ENCODE results near the gene EIF2B2. TPM values are rescaled to one million over a fixed set of nuclear protein-coding genes. Genes with fewer than 3 reads are reported as not detected.

EIF2B2 gene
- total and polyA plus RNA-seq, 10 of the 15 experiments (the other 5 are each of a cell fraction or from before 2014, with no cell fraction given): 17.4 to 168 (median 65.5) TPM

- no peaks in the 10 kb centered on the region for H4K20me1 ChIP-seq (ENCODE audit: control insufficient read depth, insufficient read depth)
- CTCF ChIA-PET: no interaction called here
- ATAC-seq: no peak
- no peaks in the 10 kb centered on the region for H3K36me3 ChIP-seq (ENCODE audit: control insufficient read depth in 2 of 2, insufficient read depth in 2 of 2, low read length in 1 of 2)
- WGBS (ENCODE audit: insufficient coverage, insufficient replicate concordance, low lambda C conversion rate, missing lambda C conversion rate): 77% methylated on average over 22 of the region's 24 CpGs
- no peak overlapping the region for H3K9ac ChIP-seq (ENCODE audit: control insufficient read depth, insufficient read depth, low read length)
- H3K9me3 ChIP-seq (replicated peaks; ENCODE audit: control insufficient read depth, insufficient read depth, low read length): no peaks in the 10 kb centered on the region
- no peak overlapping the region for H3K4me3 ChIP-seq
- H3K4me1 ChIP-seq (ENCODE audit: control insufficient read depth, insufficient read depth, low read length): no peaks in the 10 kb centered on the region
- RAD21 ChIA-PET (ENCODE audit: unreplicated experiment): interaction anchor here (0.6 kb wide), 1 partner anchor 63 kb away, joined by 4 read pairs; no protein-coding TSS in a partner anchor
- in situ Hi-C loops (cut with MboI) (no loop called here), intact Hi-C loops (cut with micrococcal nuclease; ENCODE audit: unreplicated experiment) (no loop called here)
- FAIRE-seq: no peak
- TF ChIP-seq BMI1 (IDR thresholded peaks at IDR 0.05; ENCODE audit: borderline replicate concordance) (no peak), SUPT20H (IDR thresholded peaks at IDR 0.05; ENCODE audit: borderline replicate concordance, control insufficient read depth, low read depth, low read length) (no peak)
- no peak overlapping the region for H3K27ac ChIP-seq (ENCODE audit: control insufficient read depth, insufficient read depth)
- SMC1A ChIA-PET (ENCODE audit: uncharacterized antibody, unreplicated experiment): interaction anchor here (0.7 kb wide), 1 partner anchor 12 kb away, joined by 3 read pairs; no protein-coding TSS in a partner anchor
- no peaks in the 10 kb centered on the region; a peak in 2 of 4 replicates for H3K27me3 ChIP-seq (replicated peaks in 1 of 2; ENCODE audit: control insufficient read depth in 2 of 2, insufficient read depth in 2 of 2, low read length in 1 of 2)
- POLR2A ChIA-PET: interaction anchor here (0.8 kb wide), 1 partner anchor 46 kb away, joined by 3 read pairs; the partner anchor contains the start of gene EIF2B2
- no TSS peak for BruUV-seq (replicated peaks)
- no peak overlapping the region for H2AFZ ChIP-seq (ENCODE audit: control insufficient read depth, low read depth, low read length)
- H3K4me2 ChIP-seq (ENCODE audit: control insufficient read depth, insufficient read depth): no peak overlapping the region
- no peaks in the 10 kb centered on the region for H3K79me2 ChIP-seq (ENCODE audit: control insufficient read depth, insufficient read depth, low read length)
- no peak for DNase-seq (ENCODE audit: low read depth, low spot score)
These were observed 46.2 kb upstream of the EIF2B2 start for GRCh38 chr14:74956280-74957072.

GRCh38 chr14:74959596-74960180 lies 43.0 kb upstream of the EIF2B2 start:
- H3K4me1 ChIP-seq (ENCODE audit: control insufficient read depth, insufficient read depth, low read length): peaks cover 14% of the 10 kb centered on the region
- no peak for ATAC-seq
- H3K79me2 ChIP-seq (ENCODE audit: control insufficient read depth, insufficient read depth, low read length): no peaks in the 10 kb centered on the region
- ChIA-PET CTCF (interaction anchor here (1.2 to 8.6 kb wide), 2 partner anchors 13 to 55 kb away, joined by 4 to 61 read pairs; no protein-coding TSS in a partner anchor), RAD21 (ENCODE audit: unreplicated experiment) (no interaction called here), SMC1A (ENCODE audit: uncharacterized antibody, unreplicated experiment) (interaction anchor here (1.0 kb wide), 1 partner anchor 76 kb away, joined by 3 read pairs; no protein-coding TSS in a partner anchor), POLR2A (no interaction called here)
- FAIRE-seq: no peak
- BruUV-seq (replicated peaks): no TSS peak
- H3K27ac ChIP-seq (ENCODE audit: control insufficient read depth, insufficient read depth): no peak overlapping the region
- H3K4me2 ChIP-seq (ENCODE audit: control insufficient read depth, insufficient read depth): no peak overlapping the region
- H2AFZ ChIP-seq (ENCODE audit: control insufficient read depth, low read depth, low read length): no peak overlapping the region
- H3K36me3 ChIP-seq (ENCODE audit: control insufficient read depth in 2 of 2, insufficient read depth in 2 of 2, low read length in 1 of 2): no peaks in the 10 kb centered on the region
- intact Hi-C loops (cut with micrococcal nuclease; ENCODE audit: unreplicated experiment) (no loop called here), in situ Hi-C loops (cut with MboI) (no loop called here)
- H3K9ac ChIP-seq (ENCODE audit: control insufficient read depth, insufficient read depth, low read length): no peak overlapping the region
- 73% methylated on average over 5 of the region's 5 CpGs for WGBS (ENCODE audit: insufficient coverage, insufficient replicate concordance, low lambda C conversion rate, missing lambda C conversion rate)
- no peak for DNase-seq (ENCODE audit: low read depth, low spot score)
- H3K9me3 ChIP-seq (replicated peaks; ENCODE audit: control insufficient read depth, insufficient read depth, low read length): no peaks in the 10 kb centered on the region
- H4K20me1 ChIP-seq (ENCODE audit: control insufficient read depth, insufficient read depth): no peaks in the 10 kb centered on the region
- TF ChIP-seq SPI1 (IDR thresholded peaks at IDR 0.05; ENCODE audit: borderline replicate concordance, insufficient read depth, low read depth, low read length): peak; percentile 38; the same call in 1 of the 2 replicates
- TF ChIP-seq CHD4 (IDR thresholded peaks at IDR 0.05): no peak
- H3K27me3 ChIP-seq (replicated peaks in 1 of 2; ENCODE audit: control insufficient read depth in 2 of 2, insufficient read depth in 2 of 2, low read length in 1 of 2): no peaks in the 10 kb centered on the region; a peak in 2 of 4 replicates
- H3K4me3 ChIP-seq: no peak overlapping the region

Measured in GM12878 (cell line).